CD4-positive, alpha-beta T cell treated with Interferon gamma for 1 hour (primary cell): ENCODE measurements around the gene C15orf39.
"Not testable (repeated sequence)": the region's sequence is repeated elsewhere in the genome, so short reads cannot be mapped to it uniquely, and the experiment has no call there.

ENCODE experiments used
- DNase-seq: peaks from one replicate; pipeline ENCODE4 v3.0.0-alpha.2; 2020

The C15orf39 gene

GRCh38 chr15:75213212-75213767 lies 11.6 kb downstream of the C15orf39 start:
- DNase-seq = no peak

GRCh38 chr15:75213768-75214221 lies 12.1 kb downstream of the C15orf39 start:
- DNase-seq = no peak

DNA sequence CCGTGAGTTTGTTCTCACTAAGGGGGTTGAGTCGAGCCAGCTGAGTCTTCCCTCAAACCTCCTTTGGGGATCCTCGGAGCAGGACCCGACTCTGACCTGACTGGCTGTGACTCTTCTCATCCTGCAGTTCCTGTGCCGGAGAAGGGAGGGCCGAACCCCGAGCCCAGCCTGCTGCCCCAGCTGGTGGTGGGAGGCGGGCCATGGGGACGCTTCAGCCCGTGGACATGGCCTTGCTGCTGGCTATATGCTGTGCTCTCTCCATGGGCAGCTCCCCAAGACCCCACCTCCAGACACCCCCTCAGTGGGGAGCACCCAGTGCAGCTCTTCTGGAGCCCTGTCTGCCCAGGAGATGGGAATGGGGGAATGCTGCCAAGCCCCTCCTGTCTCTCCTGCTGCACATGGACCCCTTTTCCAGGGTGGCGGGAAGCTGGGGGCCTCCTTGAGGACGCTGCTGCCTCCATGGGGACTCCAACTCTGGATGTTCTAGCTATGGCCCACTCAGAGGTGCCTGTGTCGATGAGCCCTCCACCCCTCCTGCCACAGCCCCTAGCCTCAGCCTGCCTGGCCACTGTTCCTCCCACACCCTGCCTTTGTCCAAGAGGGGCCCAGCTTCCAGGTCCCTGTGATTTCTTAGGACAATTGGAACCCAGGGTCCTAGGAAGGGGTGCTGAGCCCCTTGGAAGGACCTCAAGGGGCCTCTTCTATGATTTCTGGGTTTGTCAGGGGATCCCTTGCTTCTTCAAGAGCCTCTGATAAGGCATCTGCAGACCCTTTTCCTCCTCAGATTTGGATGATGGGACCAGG lies 12.8 kb downstream of the C15orf39 start:
- no peak for DNase-seq

DNA sequence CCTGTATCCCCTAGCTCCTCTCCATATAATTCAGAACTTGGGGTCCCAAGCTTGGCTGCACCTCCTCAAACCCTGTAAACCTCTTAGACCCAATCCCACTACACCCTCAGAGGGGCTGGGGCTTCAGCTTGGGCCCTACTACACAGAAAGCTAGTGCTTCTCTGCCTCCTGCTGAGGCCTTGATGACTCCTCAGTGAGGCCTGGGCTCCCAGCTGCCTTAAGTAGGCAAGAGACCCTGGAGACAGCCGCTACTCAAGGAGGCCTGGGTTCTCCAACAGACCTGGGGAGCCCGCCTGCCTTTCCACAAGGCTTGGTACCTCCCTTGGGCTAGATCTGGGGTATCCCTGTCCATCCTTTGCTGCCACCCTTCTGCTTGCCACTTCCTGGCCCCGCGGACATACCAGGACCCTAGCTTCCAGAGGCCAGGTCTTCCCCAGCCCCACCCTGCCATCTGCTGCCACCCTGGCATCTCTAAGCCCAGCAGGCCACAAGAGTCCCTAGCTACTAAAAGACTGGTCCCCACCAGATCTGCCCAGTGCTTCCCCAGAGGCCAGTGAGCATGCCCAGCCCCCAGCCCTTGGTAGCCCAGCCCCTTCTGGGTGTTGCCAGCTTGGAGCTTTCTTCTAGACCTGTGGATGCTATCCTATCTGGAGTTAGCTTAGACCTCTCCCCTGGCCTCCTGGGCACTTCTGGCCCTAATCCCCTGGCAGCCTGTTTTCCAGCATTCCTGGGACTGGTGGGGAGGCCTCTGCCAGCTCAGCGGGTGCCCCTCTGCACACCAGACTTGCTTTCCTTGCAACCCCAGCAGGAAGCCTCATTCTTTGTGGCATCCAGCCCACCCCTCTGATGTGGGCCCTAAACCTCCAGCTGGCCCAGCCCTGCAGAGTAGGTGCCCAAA lies 13.7 kb downstream of the C15orf39 start:
- DNase-seq = no peak

- DNase-seq = no peak
Measured at GRCh38 chr15:75217012-75217411, 15.3 kb downstream of the C15orf39 start.

- DNase-seq = not testable (repeated sequence)
Measured at GRCh38 chr15:75217574-75217973, 15.9 kb downstream of the C15orf39 start.

DNA sequence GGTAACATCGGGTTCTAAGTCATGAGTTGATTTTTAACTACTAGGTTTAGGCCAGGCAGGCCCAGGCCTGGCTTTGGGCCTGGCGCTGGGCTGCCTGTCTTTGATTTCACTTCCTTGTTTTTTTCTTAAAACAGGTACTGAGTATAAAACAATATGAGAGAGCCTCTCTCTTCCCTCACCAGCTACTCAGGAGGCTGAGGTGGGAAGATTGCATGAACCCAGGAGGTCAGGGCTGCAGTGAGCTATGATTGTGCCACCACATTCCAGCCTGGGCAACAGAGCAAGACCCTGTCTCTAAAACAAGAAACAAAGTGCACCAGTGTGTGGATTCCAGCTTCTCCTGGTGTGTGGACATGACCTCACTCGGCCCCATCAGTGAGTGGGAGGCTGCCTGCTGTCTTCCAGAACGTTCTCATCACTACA lies 17.8 kb downstream of the C15orf39 start:
- DNase-seq = not testable (repeated sequence)

GRCh38 chr15:75223688-75224087 lies 22.0 kb downstream of the C15orf39 start:
- DNase-seq = no peak

DNA sequence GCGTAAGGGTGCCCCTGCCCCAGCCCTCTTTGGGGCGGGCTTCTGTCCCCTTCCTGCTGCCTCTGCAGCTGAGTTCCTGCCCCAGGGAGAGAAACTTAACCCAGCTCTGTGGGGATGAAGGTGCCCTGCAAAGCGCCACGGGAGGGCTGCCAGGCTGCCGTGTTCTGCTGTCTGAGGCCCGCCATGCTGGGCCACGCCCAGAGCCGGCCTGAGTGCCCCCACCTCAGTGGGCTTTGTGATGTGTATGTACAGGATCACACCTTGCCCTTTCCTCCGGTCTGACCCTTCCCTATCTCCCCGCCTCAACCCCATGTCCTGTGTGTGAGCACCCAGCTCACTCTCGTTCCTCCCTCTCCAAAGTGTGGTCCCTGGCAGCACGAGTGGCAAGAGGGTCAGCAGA lies 22.6 kb downstream of the C15orf39 start:
- no peak for DNase-seq

- not testable (repeated sequence) for DNase-seq
Measured at GRCh38 chr15:75225102-75225836, 23.6 kb downstream of the C15orf39 start.

GRCh38 chr15:75225951-75226732 lies 24.5 kb downstream of the C15orf39 start:
- DNase-seq = no peak

- DNase-seq = not testable (repeated sequence)
Measured at GRCh38 chr15:75227112-75227511, 25.4 kb downstream of the C15orf39 start.

- DNase-seq = no peak
Measured at GRCh38 chr15:75227663-75228280, 26.1 kb downstream of the C15orf39 start.

GRCh38 chr15:75228787-75229186 lies 27.1 kb downstream of the C15orf39 start:
- DNase-seq = no peak

DNA sequence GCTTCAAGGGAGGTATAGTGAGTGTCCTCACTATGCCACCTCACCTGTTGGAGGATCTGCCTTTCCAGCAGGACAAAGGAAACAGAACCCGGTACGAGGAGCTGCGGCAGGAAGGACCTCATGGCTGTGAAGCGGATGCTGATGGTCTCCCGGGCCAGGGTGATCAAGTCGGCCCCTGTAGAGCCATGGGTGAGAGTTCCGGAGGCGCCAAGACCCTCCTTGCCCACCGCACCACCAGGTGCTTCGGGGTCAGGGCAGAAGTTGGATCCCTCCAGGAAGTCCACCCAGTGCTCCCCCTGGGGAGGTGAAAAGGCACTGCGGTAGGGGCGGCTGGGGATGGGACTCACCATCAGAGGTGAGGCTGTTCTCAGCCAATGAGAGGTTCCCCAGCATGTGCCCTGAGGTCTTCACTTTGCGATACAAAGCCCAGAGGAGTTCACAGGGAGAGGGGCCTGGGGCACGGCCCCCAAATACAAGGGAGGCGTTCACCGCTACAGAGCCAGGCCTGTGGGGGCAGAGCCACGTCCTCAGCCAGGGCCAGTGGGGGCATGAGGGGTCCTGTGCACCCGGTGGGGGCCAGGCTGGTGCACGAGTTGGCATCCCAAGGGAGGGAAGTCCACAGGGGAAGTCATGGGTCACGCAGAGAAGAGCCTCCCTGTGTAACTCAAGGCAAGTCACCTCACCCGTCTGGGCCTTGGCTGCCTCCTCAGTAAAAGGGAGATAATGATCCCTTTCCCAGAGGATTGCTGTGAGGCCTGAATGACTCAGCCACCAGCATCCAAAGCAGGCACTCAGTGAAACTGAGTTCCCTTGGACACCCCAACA lies 27.7 kb downstream of the C15orf39 start:
- DNase-seq = no peak

GRCh38 chr15:75230016-75230343 lies 28.3 kb downstream of the C15orf39 start:
- no peak for DNase-seq

GRCh38 chr15:75230551-75231371 lies 29.1 kb downstream of the C15orf39 start:
- no peak for DNase-seq

DNA sequence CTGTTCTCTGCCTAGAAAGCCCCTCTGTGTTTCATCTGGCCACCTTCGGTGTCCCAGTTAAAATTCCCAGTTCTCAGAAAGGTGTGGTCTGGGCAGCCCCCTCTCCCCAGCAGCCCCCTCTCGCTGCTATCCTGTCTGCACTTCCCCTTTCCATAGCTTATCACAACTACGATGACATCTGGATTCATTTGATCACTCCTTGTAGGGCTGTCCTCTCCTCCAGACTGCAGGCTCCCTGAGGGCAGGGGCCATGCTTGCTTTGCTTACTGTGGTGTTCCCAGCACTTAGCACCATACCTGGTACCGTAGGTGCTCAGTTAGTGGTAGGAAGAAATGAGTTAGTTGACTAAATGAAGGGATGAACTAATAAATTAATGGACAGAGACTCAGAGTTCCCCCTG lies 30.2 kb downstream of the C15orf39 start:
- no peak for DNase-seq

GRCh38 chr15:75232252-75232813 lies 30.7 kb downstream of the C15orf39 start:
- no peak for DNase-seq
